ENCODE data around the gene TERT.

GRCh38 chr5:1231354-1231905 is 63.4 kb downstream of the TERT start:
- TF ChIP-seq POLR2A (IDR thresholded peaks at IDR 0.05; ENCODE audit: low read length), result no peak
- TF ChIP-seq GATA1 (IDR thresholded peaks at IDR 0.05; ENCODE audit: low read depth, low read length), result no peak
